AG09319 (cell line): ENCODE data around the gene AKIRIN2.
A peak's percentile ranks its signal among the peaks of the same experiment; 100 is the strongest.

Experiments
- DNase-seq: peaks from one replicate; pipeline ENCODE4 v3.0.0-alpha.2; 2010; ENCODE audit warnings: low read depth; ENCODE audit errors: extremely low read depth
- CTCF ChIP-seq: IDR thresholded peaks from 2 replicates; pipeline ENCODE4 v1.5.1; 2011; ENCODE audit warnings: low read depth, mild to moderate bottlenecking, inconsistent platforms, low read length, moderate library complexity

AKIRIN2 gene

GRCh38 chr6:87641065-87641692 is 60.9 kb downstream of the AKIRIN2 start:
- DNase-seq = no peak
- no peak for TF ChIP-seq CTCF

GRCh38 chr6:87639373-87639772 is 62.7 kb downstream of the AKIRIN2 start:
- TF ChIP-seq CTCF = no peak
- DNase-seq = no peak

- no peak for DNase-seq
- no peak for TF ChIP-seq CTCF
Measured at GRCh38 chr6:87637106-87637505, 64.9 kb downstream of the AKIRIN2 start.

GRCh38 chr6:87636315-87636714 is 65.7 kb downstream of the AKIRIN2 start:
- no peak for TF ChIP-seq CTCF

GRCh38 chr6:87633851-87634250 is 68.2 kb downstream of the AKIRIN2 start:
- TF ChIP-seq CTCF = no peak

More at GRCh38 chr6:87636315-87636714, 65.7 kb downstream of the AKIRIN2 start:
- no peak for DNase-seq

GRCh38 chr6:87630746-87631145 is 71.3 kb downstream of the AKIRIN2 start:
- no peak for DNase-seq
- TF ChIP-seq CTCF = no peak

More at GRCh38 chr6:87633851-87634250, 68.2 kb downstream of the AKIRIN2 start:
- DNase-seq = no peak

- DNase-seq = peak; percentile 8
- TF ChIP-seq CTCF = no peak
Measured at GRCh38 chr6:87628881-87629280, 73.2 kb downstream of the AKIRIN2 start.
